ENCODE results near the gene RGPD8. TPM values are rescaled to one million over a fixed set of nuclear protein-coding genes. Genes with fewer than 3 reads are reported as not detected.

RGPD8 gene
- total and polyA plus RNA-seq, 10 of the 15 experiments (the other 5 are each of a cell fraction or from before 2014, with no cell fraction given), result 0.24 to 9.6 (median 4.2) TPM

- RAD21 ChIA-PET (ENCODE audit: unreplicated experiment), result interaction anchor here (1.1 kb wide), 1 partner anchor 100 kb away, joined by 4 read pairs; no protein-coding TSS in a partner anchor
- peak overlapping the region; percentile 72; the same call in 1 of the 2 replicates for H3K27ac ChIP-seq (ENCODE audit: control insufficient read depth, insufficient read depth)
- SMC1A ChIA-PET (ENCODE audit: uncharacterized antibody, unreplicated experiment), result interaction anchor here (0.6 to 1.3 kb wide), 2 partner anchors 60 to 225 kb away, joined by 3 to 4 read pairs; no protein-coding TSS in a partner anchor
- TF ChIP-seq ATF7 (IDR thresholded peaks at IDR 0.05; ENCODE audit: low read depth), result peak; percentile 58
- no peak for TF ChIP-seq ZNF207 (IDR thresholded peaks at IDR 0.05; ENCODE audit: borderline replicate concordance)
- POLR2A ChIA-PET, result interaction anchor here (0.6 to 1.5 kb wide), 4 partner anchors 32 to 142 kb away, joined by 3 to 10 read pairs (median 4); no protein-coding TSS in a partner anchor
- no peaks in the 10 kb centered on the region for H3K9me3 ChIP-seq (replicated peaks; ENCODE audit: control insufficient read depth, insufficient read depth, low read length)
- ATAC-seq, result peak; percentile 27
- H3K36me3 ChIP-seq (ENCODE audit: control insufficient read depth in 2 of 2, insufficient read depth in 2 of 2, low read length in 1 of 2), result no peaks in the 10 kb centered on the region; a peak in 1 of 4 replicates
- peak overlapping the region; percentile 80 for H2AFZ ChIP-seq (ENCODE audit: control insufficient read depth, low read depth, low read length)
- intact Hi-C loops (cut with micrococcal nuclease; ENCODE audit: unreplicated experiment) (loop anchor here (5.0 kb wide), 3 partner anchors 84 to 244 kb away; partner anchors contain the start of gene ZC3H8), in situ Hi-C loops (cut with MboI) (loop anchor here (5.0 kb wide), 1 partner anchor 99 kb away; the partner anchor contains the start of gene CHCHD5)
- WGBS (ENCODE audit: insufficient coverage, insufficient replicate concordance, low lambda C conversion rate, missing lambda C conversion rate), result 3% methylated on average over 10 of the region's 10 CpGs
- no peaks in the 10 kb centered on the region for H3K27me3 ChIP-seq (replicated peaks in 1 of 2; ENCODE audit: control insufficient read depth in 2 of 2, insufficient read depth in 2 of 2, low read length in 1 of 2)
- H3K4me2 ChIP-seq (ENCODE audit: control insufficient read depth, insufficient read depth), result peak overlapping the region; percentile 94
- CTCF ChIA-PET, result interaction anchor here (0.7 to 1.2 kb wide), 3 partner anchors 12 to 244 kb away, joined by 3 to 8 read pairs (median 4); no protein-coding TSS in a partner anchor
- H4K20me1 ChIP-seq (ENCODE audit: control insufficient read depth, insufficient read depth), result no peaks in the 10 kb centered on the region
- peak overlapping the region; percentile 72 for H3K9ac ChIP-seq (ENCODE audit: control insufficient read depth, insufficient read depth, low read length)
- H3K4me3 ChIP-seq, result peak overlapping the region; percentile 97
- DNase-seq (ENCODE audit: low read depth, low spot score), result no peak
- no TSS peak for BruUV-seq (replicated peaks)
- peaks cover 14% of the 10 kb centered on the region for H3K4me1 ChIP-seq (ENCODE audit: control insufficient read depth, insufficient read depth, low read length)
- peaks cover 14% of the 10 kb centered on the region for H3K79me2 ChIP-seq (ENCODE audit: control insufficient read depth, insufficient read depth, low read length)
- no peak for FAIRE-seq
Observed at GRCh38 chr2:112483042-112483473, 49.6 kb upstream of the RGPD8 start.

- FAIRE-seq (no peak), ATAC-seq (peak; percentile 17), DNase-seq (ENCODE audit: low read depth, low spot score) (no peak)
- Histone ChIP-seq H3K79me2 (ENCODE audit: control insufficient read depth, insufficient read depth, low read length) (peaks cover 14% of the 10 kb centered on the region), H3K4me3 (peak overlapping the region; percentile 97), H3K4me1 (ENCODE audit: control insufficient read depth, insufficient read depth, low read length) (peaks cover 14% of the 10 kb centered on the region), H4K20me1 (ENCODE audit: control insufficient read depth, insufficient read depth) (no peaks in the 10 kb centered on the region), H3K27me3 (replicated peaks in 1 of 2; ENCODE audit: control insufficient read depth in 2 of 2, insufficient read depth in 2 of 2, low read length in 1 of 2) (no peaks in the 10 kb centered on the region), H3K36me3 (ENCODE audit: control insufficient read depth in 2 of 2, insufficient read depth in 2 of 2, low read length in 1 of 2) (no peaks in the 10 kb centered on the region; a peak in 1 of 4 replicates), H3K27ac (ENCODE audit: control insufficient read depth, insufficient read depth) (peak overlapping the region; percentile 72), H3K4me2 (ENCODE audit: control insufficient read depth, insufficient read depth) (peak overlapping the region; percentile 94), H3K9ac (ENCODE audit: control insufficient read depth, insufficient read depth, low read length) (peak overlapping the region; percentile 72), H2AFZ (ENCODE audit: control insufficient read depth, low read depth, low read length) (peak overlapping the region; percentile 80), H3K9me3 (replicated peaks; ENCODE audit: control insufficient read depth, insufficient read depth, low read length) (no peaks in the 10 kb centered on the region)
- SMC1A ChIA-PET (ENCODE audit: uncharacterized antibody, unreplicated experiment), result interaction anchor here (0.6 to 1.3 kb wide), 3 partner anchors 61 to 225 kb away, joined by 3 to 4 read pairs (median 3); no protein-coding TSS in a partner anchor
- no TSS peak for BruUV-seq (replicated peaks)
- under 1% methylated on average over 64 of the region's 77 CpGs for WGBS (ENCODE audit: insufficient coverage, insufficient replicate concordance, low lambda C conversion rate, missing lambda C conversion rate)
- in situ Hi-C loops (cut with MboI) (loop anchor here (5.0 kb wide), 1 partner anchor 100 kb away; the partner anchor contains the start of gene CHCHD5), intact Hi-C loops (cut with micrococcal nuclease; ENCODE audit: unreplicated experiment) (loop anchor here (5.0 kb wide), 3 partner anchors 85 to 245 kb away; partner anchors contain the start of gene ZC3H8)
- POLR2A ChIA-PET, result interaction anchor here (0.6 kb wide), 2 partner anchors 106 to 142 kb away, joined by 5 to 10 read pairs; no protein-coding TSS in a partner anchor
- CTCF ChIA-PET, result interaction anchor here (1.2 kb wide), 1 partner anchor 101 kb away, joined by 8 read pairs; no protein-coding TSS in a partner anchor
- RAD21 ChIA-PET (ENCODE audit: unreplicated experiment), result interaction anchor here (1.1 kb wide), 1 partner anchor 101 kb away, joined by 4 read pairs; no protein-coding TSS in a partner anchor
- no peak for TF ChIP-seq FOXK2 (IDR thresholded peaks at IDR 0.05)
- no peak for TF ChIP-seq ZZZ3 (IDR thresholded peaks at IDR 0.05; ENCODE audit: control insufficient read depth, insufficient read length, low read depth)
- no peak for TF ChIP-seq PAX8 (IDR thresholded peaks at IDR 0.05)
- no peak for TF ChIP-seq MEF2B (IDR thresholded peaks at IDR 0.05; ENCODE audit: partially characterized antibody, poor library complexity, severe bottlenecking)
- TF ChIP-seq PAX5 (IDR thresholded peaks at IDR 0.05; ENCODE audit: borderline replicate concordance, low read depth, low read length), result no peak
- TF ChIP-seq CBFB (IDR thresholded peaks at IDR 0.05; ENCODE audit: low read depth), result no peak
- TF ChIP-seq ZBTB4 (CRISPR knock-in tag; IDR thresholded peaks at IDR 0.05), result no peak
- TF ChIP-seq GABPA (IDR thresholded peaks at IDR 0.05; ENCODE audit: low read depth), result no peak
- no peak for TF ChIP-seq HDGF (IDR thresholded peaks at IDR 0.05)
- TF ChIP-seq RELA (IDR thresholded peaks at IDR 0.05; ENCODE audit: borderline replicate concordance, partially characterized antibody), result no peak
- TF ChIP-seq MXI1 (IDR thresholded peaks at IDR 0.05; ENCODE audit: low read depth, low read length), result no peak
Observed at GRCh38 chr2:112482309-112483041, 49.0 kb upstream of the RGPD8 start.

Data from GM12878 (cell line).